CD4-positive, alpha-beta T cell (primary cell): ENCODE data around the gene IL22RA1. TPM values are rescaled to one million over a fixed set of nuclear protein-coding genes. Genes with fewer than 3 reads are reported as not detected.
A peak's percentile ranks its signal among the peaks of the same experiment; 100 is the strongest.

Experiments used
- ATAC-seq: fragments of 200-7000 bp; cut with Tn5 transposase; one replicate; pipeline ENCODE4 v1.10.0; 2022; ENCODE audit warnings: mild to moderate bottlenecking; ENCODE audit not compliant: poor library complexity
- CTCF ChIA-PET: fragments of 350-600 bp; sonication (Branson Sonifier 250); formaldehyde crosslinking; loops from one replicate; lab custom pipeline; 2021; ENCODE audit warnings: antibody characterized with exemption, inconsistent platforms; lab: Charles Lee
- POLR2A ChIA-PET: fragments of 350-600 bp; sonication (Branson Sonifier 250); formaldehyde crosslinking; loops from one replicate; lab custom pipeline; 2021; ENCODE audit warnings: antibody characterized with exemption, inconsistent platforms; lab: Charles Lee
- DNase-seq, 14 experiments: peaks; one replicate each; pipeline ENCODE4 v3.0.0-alpha.2; 2013 to 2020; ENCODE audit warnings: mixed read lengths in 2 of 14
- H3K27ac ChIP-seq, 2 donors: one replicate each; pipeline versions ENCODE4 v1.5.1 to v1.7.0; 2013; ENCODE audit warnings: low read length in 2 of 2, low read depth in 1 of 2, mild to moderate bottlenecking in 1 of 2
- H3K27me3 ChIP-seq, 2 experiments: 1 replicate in 1 of 2; 2 replicates in 1 of 2; pipeline versions ENCODE4 v1.6.1 to v1.7.0; 2013; ENCODE audit warnings: low read length in 2 of 2, control low read depth in 1 of 2, mild to moderate bottlenecking in 1 of 2, moderate library complexity in 1 of 2; ENCODE audit not compliant: insufficient read depth in 2 of 2, control insufficient read depth in 1 of 2
- H3K36me3 ChIP-seq: one replicate; pipeline ENCODE4 v1.6.1; 2013; ENCODE audit warnings: low read length, control low read depth; ENCODE audit not compliant: insufficient read depth
- H3K4me1 ChIP-seq: one replicate; pipeline ENCODE4 v1.6.1; 2013; ENCODE audit warnings: low read length, control low read depth; ENCODE audit not compliant: insufficient read depth
- H3K4me3 ChIP-seq: one replicate; pipeline ENCODE4 v1.5.1; 2013; ENCODE audit warnings: mild to moderate bottlenecking, low read length, moderate library complexity
- H3K9me3 ChIP-seq, 2 experiments: 1 replicate in 1 of 2; 2 replicates in 1 of 2; pipeline versions ENCODE4 v1.6.1 to v1.7.0; 2013; ENCODE audit warnings: low read length in 2 of 2, mild to moderate bottlenecking in 2 of 2, control low read depth in 1 of 2, moderate library complexity in 1 of 2; ENCODE audit not compliant: control insufficient read depth in 1 of 2, insufficient read depth in 1 of 2
- H3K27ac Mint-ChIP-seq: one replicate; pipeline ENCODE4 v1.8.0; 2020; ENCODE audit warnings: mixed read lengths
- H3K27me3 Mint-ChIP-seq: one replicate; pipeline ENCODE4 v1.8.0; 2021; ENCODE audit warnings: mixed read lengths
- H3K36me3 Mint-ChIP-seq: one replicate; pipeline ENCODE4 v1.8.0; 2021; ENCODE audit warnings: low read depth, mixed read lengths
- H3K4me1 Mint-ChIP-seq: one replicate; pipeline ENCODE4 v1.8.0; 2021; ENCODE audit warnings: low read depth, mixed read lengths
- H3K4me3 Mint-ChIP-seq: one replicate; pipeline ENCODE4 v1.8.0; 2020; ENCODE audit warnings: mild to moderate bottlenecking, mixed read lengths
- H3K9me3 Mint-ChIP-seq: one replicate; pipeline ENCODE4 v1.8.0; 2020; ENCODE audit warnings: mixed read lengths
- intact Hi-C, 2 experiments: fragments of 100-400 bp; cut with DNase I in 1 of 2; cut with micrococcal nuclease in 1 of 2; formaldehyde crosslinking; loops; one replicate each; pipeline versions ENCODE4 v1.15.1 to v1.9.0; 2023 to 2025; cut with DNase I, micrococcal nuclease
- total RNA-seq, 174 experiments: library from RNA in 2 of 174; stranded (reverse) in 2 of 174; gene quantifications; one replicate each; pipeline ENCODE4 v1.2.3 and lab custom pipeline; 2021 to 2026
- TF ChIP-seq, protein P1 (sequence below): fragments of 200-600 bp; IDR thresholded peaks from one replicate; pipeline ENCODE4 v1.8.0; 2022; ENCODE audit warnings: antibody characterized with exemption, mild to moderate bottlenecking

Gene IL22RA1
- total RNA-seq, 2 experiments from 2014 or later, result not detected

DNA sequence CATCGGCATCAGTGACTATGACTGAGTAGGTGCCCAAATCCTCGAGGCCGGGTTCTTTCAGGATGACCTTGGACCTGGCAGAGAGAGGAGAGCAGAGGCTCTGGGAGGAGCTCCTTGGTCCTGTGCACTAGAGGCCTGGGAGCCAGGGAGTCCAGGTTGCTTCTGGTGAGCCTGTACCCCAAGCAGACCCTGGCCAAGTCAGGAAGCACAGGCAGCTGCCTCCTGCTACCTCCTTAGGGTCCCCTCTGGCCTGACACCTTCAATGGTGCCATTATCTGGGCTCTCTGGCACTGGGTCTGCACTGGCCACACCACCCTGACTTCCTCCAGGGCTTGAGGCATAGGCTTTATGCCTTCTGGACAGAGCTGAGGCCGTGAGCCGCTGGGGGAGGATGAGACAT is 68.7 kb downstream of the IL22RA1 start:
- no peak overlapping the region for H3K27ac ChIP-seq
- H3K4me3 ChIP-seq, result no peak overlapping the region
- H3K9me3 ChIP-seq, result no peaks in the 10 kb centered on the region
- Mint-ChIP-seq H3K4me1 (no peaks in the 10 kb centered on the region), H3K9me3 (no peaks in the 10 kb centered on the region), H3K4me3 (no peak overlapping the region), H3K27me3 (peaks cover 6% of the 10 kb centered on the region), H3K27ac (no peak overlapping the region), H3K36me3 (no peaks in the 10 kb centered on the region)
- no peak for ATAC-seq
- H3K4me1 ChIP-seq, result peaks cover 6% of the 10 kb centered on the region
- no peaks in the 10 kb centered on the region for H3K27me3 ChIP-seq
- intact Hi-C loops, result loop anchor here in 1 of 2 experiments (5.0 kb wide), 1 partner anchor 318 kb away; no protein-coding TSS in a partner anchor
- H3K36me3 ChIP-seq, result no peaks in the 10 kb centered on the region
- DNase-seq, result no peak
- TF ChIP-seq, protein P1, sequence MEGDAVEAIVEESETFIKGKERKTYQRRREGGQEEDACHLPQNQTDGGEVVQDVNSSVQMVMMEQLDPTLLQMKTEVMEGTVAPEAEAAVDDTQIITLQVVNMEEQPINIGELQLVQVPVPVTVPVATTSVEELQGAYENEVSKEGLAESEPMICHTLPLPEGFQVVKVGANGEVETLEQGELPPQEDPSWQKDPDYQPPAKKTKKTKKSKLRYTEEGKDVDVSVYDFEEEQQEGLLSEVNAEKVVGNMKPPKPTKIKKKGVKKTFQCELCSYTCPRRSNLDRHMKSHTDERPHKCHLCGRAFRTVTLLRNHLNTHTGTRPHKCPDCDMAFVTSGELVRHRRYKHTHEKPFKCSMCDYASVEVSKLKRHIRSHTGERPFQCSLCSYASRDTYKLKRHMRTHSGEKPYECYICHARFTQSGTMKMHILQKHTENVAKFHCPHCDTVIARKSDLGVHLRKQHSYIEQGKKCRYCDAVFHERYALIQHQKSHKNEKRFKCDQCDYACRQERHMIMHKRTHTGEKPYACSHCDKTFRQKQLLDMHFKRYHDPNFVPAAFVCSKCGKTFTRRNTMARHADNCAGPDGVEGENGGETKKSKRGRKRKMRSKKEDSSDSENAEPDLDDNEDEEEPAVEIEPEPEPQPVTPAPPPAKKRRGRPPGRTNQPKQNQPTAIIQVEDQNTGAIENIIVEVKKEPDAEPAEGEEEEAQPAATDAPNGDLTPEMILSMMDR, result no peak
- ChIA-PET CTCF (no interaction called here), POLR2A (no interaction called here)

DNA sequence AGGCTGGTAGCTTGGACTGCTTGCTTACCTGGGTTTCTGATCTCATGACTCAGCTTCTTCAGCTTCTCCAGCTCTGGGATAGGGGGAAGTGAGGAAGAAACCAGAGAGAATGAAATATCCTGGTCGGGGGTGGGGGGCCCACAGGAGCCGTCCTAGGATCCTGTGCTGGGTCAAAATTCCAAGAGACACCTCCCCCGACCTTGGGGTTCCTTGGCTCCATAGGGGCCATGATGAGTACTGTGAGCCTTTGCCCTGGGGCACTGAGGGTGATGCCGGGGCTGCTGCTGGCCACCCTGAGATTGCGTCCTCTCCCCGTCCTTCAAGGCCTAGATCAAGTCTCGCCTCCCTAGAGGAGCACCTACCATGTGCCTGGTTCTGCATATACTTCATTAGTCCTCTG is 71.0 kb downstream of the IL22RA1 start:
- Mint-ChIP-seq H3K27ac (no peak overlapping the region), H3K36me3 (no peaks in the 10 kb centered on the region), H3K4me1 (no peaks in the 10 kb centered on the region), H3K9me3 (no peaks in the 10 kb centered on the region), H3K4me3 (no peak overlapping the region), H3K27me3 (peaks cover 10% of the 10 kb centered on the region)
- no peak for DNase-seq
- Histone ChIP-seq H3K27me3 (no peaks in the 10 kb centered on the region), H3K36me3 (no peaks in the 10 kb centered on the region), H3K9me3 (no peaks in the 10 kb centered on the region), H3K4me1 (peaks cover 6% of the 10 kb centered on the region), H3K4me3 (no peak overlapping the region), H3K27ac (no peak overlapping the region)
- ATAC-seq, result no peak
- ChIA-PET CTCF (interaction anchor here (1.4 kb wide), 1 partner anchor 78 kb away, joined by 4 read pairs; no protein-coding TSS in a partner anchor), POLR2A (no interaction called here)
- TF ChIP-seq, protein P1, result no peak
- intact Hi-C loops, result loop anchor here in 1 of 2 experiments (2.0 to 5.0 kb wide), 2 partner anchors 41 to 320 kb away; partner anchors contain the start of gene MYOM3

DNA sequence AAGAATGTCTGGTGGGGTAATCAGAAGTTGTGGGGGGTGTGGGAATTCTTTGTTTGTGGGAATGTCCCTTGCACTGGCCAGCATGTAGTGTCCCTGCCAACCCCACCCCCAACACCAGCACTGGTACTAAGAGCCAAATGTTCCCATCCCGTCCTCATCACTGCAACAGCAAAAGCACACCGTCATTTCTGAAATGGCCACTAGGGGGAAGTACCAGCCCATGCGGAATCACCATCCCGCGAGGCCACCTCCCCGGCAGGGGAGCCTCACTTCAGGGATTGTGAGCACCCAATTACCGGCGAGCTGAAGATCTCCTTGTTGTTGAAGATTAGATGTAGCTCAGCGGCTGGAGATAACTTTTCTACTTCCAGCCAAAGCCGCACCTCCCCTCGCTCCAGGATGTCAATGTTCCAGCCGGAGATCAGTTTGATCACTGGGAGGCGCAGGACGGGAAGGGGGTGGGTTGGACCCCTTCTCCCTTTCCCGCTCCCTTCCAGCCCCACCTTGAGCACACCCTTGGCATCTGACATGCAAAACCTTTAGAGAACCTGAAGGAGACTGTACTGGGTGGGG is 72.0 kb downstream of the IL22RA1 start:
- Histone ChIP-seq H3K4me3 (no peak overlapping the region), H3K9me3 (no peaks in the 10 kb centered on the region), H3K27me3 (no peaks in the 10 kb centered on the region), H3K36me3 (no peaks in the 10 kb centered on the region), H3K27ac (no peak overlapping the region), H3K4me1 (peaks cover 6% of the 10 kb centered on the region)
- Mint-ChIP-seq H3K27ac (no peak overlapping the region), H3K4me1 (no peaks in the 10 kb centered on the region), H3K36me3 (no peaks in the 10 kb centered on the region), H3K9me3 (no peaks in the 10 kb centered on the region), H3K4me3 (no peak overlapping the region), H3K27me3 (peaks cover 10% of the 10 kb centered on the region)
- CTCF ChIA-PET, result interaction anchor here (0.7 to 1.4 kb wide), 2 partner anchors 80 to 188 kb away, joined by 3 to 4 read pairs; no protein-coding TSS in a partner anchor
- ATAC-seq, result peak; percentile 88
- POLR2A ChIA-PET, result no interaction called here
- DNase-seq, result peak; percentile 52 to 83 (median 61)
- TF ChIP-seq, protein P1, result peak; percentile 94
- intact Hi-C loops, result loop anchor here in 1 of 2 experiments (2.0 to 5.0 kb wide), 2 partner anchors 42 to 321 kb away; partner anchors contain the start of gene MYOM3
